ENCODE measurements around the gene SEC22C.

The SEC22C gene

GRCh38 chr3:42552830-42553229 is 28.9 kb downstream of the SEC22C start:
- no peak for DNase-seq (ENCODE audit: low read depth)
- H3K4me3 ChIP-seq (ENCODE audit: low read depth, low read length) = no peak overlapping the region
- no peak for TF ChIP-seq MAX (IDR thresholded peaks at IDR 0.05; ENCODE audit: low read depth, low read length)
- no peak for TF ChIP-seq MYC (IDR thresholded peaks at IDR 0.05; ENCODE audit: low read depth, low read length)
- no peak for TF ChIP-seq POLR2A (IDR thresholded peaks at IDR 0.05; ENCODE audit: extremely low read depth, insufficient read length)
- no peak for TF ChIP-seq CTCF (IDR thresholded peaks at IDR 0.05; ENCODE audit: low read depth, low read length)

GRCh38 chr3:42550250-42550649 is 31.5 kb downstream of the SEC22C start:
- TF ChIP-seq MAX (IDR thresholded peaks at IDR 0.05; ENCODE audit: low read depth, low read length) (no peak), POLR2A (IDR thresholded peaks at IDR 0.05; ENCODE audit: extremely low read depth, insufficient read length) (no peak), CTCF (IDR thresholded peaks at IDR 0.05; ENCODE audit: low read depth, low read length) (no peak), MYC (IDR thresholded peaks at IDR 0.05; ENCODE audit: low read depth, low read length) (no peak)
- no peak for DNase-seq (ENCODE audit: low read depth)
- no peak overlapping the region for H3K4me3 ChIP-seq (ENCODE audit: low read depth, low read length)

GRCh38 chr3:42549131-42549530 is 32.6 kb downstream of the SEC22C start:
- no peak for DNase-seq (ENCODE audit: low read depth)
- no peak overlapping the region for H3K4me3 ChIP-seq (ENCODE audit: low read depth, low read length)
- TF ChIP-seq MAX (IDR thresholded peaks at IDR 0.05; ENCODE audit: low read depth, low read length) (no peak), MYC (IDR thresholded peaks at IDR 0.05; ENCODE audit: low read depth, low read length) (no peak), CTCF (IDR thresholded peaks at IDR 0.05; ENCODE audit: low read depth, low read length) (no peak)

- TF ChIP-seq MYC (IDR thresholded peaks at IDR 0.05; ENCODE audit: low read depth, low read length) (no peak), CTCF (IDR thresholded peaks at IDR 0.05; ENCODE audit: low read depth, low read length) (peak; percentile 93)
- peak; percentile 61 for DNase-seq (ENCODE audit: low read depth)
- H3K4me3 ChIP-seq (ENCODE audit: low read depth, low read length) = no peak overlapping the region
Measured at GRCh38 chr3:42547401-42547945, 34.3 kb downstream of the SEC22C start.

- no peak for DNase-seq (ENCODE audit: low read depth)
- H3K4me3 ChIP-seq (ENCODE audit: low read depth, low read length) = no peak overlapping the region
- TF ChIP-seq MYC (IDR thresholded peaks at IDR 0.05; ENCODE audit: low read depth, low read length) = no peak
- no peak for TF ChIP-seq CTCF (IDR thresholded peaks at IDR 0.05; ENCODE audit: low read depth, low read length)
- TF ChIP-seq POLR2A (IDR thresholded peaks at IDR 0.05; ENCODE audit: extremely low read depth, insufficient read length) = no peak
- TF ChIP-seq MAX (IDR thresholded peaks at IDR 0.05; ENCODE audit: low read depth, low read length) = no peak
Measured at GRCh38 chr3:42546691-42547213, 35.0 kb downstream of the SEC22C start.
